ENCODE data around the gene NUCB1.
A peak's percentile ranks its signal among the peaks of the same experiment; 100 is the strongest.
"Not testable (repeated sequence)": the region's sequence is repeated elsewhere in the genome, so short reads cannot be mapped to it uniquely, and the experiment has no call there.

Gene NUCB1

DNA sequence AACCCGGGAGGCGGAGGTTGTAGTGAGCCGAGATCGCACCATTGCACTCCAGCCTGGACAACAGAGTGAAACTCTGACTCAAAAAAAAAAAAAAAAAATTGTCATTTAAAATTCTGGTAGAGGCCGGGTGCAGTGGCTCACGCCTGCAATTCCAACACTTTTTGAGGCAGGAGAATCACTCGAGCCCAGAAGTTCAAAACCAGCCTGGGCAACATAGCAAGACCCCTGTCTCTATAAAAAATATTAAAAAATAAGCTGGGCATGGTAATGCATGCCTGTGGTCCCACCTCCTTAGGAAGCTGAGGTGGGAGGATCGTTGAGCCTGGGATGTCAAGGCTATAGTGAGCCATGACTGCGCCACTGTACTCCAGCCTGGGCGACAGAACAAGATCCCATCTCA lies 6.2 kb downstream of the NUCB1 start:
- no peak for DNase-seq

DNA sequence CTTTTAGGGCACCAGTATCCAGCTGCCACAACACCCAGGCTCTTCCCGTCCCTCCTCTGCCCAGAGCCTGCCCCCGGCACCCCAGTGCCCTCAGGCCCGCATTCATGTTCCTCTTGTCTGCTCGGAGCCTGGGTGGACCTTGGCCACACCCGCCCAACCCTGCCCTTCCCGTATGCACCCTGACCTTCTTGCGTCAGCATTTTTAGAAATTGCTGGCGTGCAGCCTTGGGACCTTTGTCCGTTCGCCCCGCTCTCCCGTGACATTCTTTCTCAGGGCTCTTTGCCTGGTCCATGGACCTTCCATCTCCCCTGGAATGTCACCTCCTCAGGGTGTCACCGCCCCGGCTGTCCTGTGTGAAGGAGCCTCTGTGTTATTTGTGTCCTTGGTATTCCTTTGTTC lies 7.6 kb downstream of the NUCB1 start:
- no peak for DNase-seq

DNA sequence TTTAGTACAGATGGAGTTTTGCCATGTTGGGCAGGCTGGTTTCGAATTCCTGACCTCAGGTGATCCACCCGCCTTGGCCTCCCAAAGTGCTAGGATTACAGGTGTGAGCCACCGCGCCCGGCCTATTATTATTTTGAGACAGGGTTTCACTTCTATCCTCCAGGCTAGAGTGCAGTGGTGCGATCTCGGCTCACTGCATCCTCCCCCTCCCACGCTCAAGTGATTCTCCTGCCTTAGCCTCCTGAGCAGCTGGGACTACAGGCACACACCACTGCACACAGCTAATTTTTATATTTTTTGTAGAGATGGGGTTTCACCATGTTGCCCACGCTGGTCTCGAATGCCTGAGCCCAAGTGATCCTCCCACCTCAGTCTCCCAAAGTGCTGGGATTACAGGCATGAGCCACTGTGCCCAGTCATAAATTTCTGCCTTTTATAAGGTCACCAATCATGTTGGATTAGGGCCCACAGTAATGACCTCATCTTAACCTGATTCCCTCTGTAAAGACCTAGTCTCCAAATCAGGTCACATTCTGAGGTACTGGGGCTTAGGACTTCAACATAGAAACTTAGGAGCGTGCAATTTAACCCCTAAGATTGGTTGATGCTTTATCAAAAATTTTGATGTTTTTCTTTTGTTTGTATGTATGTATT lies 9.4 kb downstream of the NUCB1 start:
- not testable (repeated sequence) for DNase-seq

DNA sequence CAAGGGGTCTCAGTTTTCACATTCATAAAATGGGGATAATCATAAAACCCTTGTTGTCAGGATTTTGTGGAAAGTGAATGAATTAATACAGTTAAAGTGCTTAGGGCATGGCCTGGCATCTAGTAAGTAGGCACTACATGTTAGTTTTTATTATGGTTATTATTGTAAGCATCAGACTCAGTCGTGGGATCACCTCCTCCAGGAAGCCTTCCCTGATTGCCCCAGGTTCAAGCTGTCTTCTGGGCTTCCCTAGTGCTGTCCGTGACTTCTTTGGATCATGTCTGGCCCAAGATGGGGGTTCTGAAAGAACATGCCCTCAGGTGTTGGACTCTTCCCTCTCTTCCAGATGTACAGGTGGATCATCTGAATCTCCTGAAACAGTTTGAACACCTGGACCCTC lies 10.7 kb downstream of the NUCB1 start:
- DNase-seq, result no peak

DNA sequence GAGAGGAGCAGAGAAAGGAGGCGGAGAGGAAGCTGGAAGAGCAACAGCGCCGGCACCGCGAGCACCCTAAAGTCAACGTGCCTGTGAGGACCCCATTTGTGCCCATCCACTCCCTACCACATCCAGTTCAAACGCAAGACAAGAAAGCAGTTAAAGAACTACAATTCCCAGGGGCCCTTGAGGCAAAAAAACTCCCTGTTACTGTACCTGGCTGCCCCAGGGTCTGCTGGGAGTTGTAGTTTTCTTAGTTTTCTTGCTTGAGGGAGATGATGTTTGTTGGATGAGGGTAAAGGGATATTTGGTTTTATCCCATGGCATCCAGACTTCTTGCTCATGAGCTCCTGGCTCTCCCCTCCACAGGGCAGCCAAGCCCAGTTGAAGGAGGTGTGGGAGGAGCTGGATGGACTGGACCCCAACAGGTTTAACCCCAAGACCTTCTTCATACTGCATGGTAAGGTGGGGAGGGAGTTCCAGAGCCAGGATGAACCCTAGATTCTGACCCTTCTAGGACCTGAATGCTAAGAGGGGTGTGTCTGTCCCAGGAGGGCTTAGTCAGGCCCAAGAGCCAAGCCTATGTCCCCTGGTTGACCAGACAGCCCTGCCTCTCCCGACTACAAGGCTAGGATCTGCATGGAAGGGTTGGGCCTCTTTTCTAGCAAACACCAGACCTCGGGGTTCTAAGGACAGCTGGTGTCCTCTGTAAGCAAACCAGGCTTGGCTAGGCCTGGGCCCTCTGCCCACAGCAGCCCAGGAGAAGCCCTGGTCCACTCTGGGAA lies 13.2 kb downstream of the NUCB1 start:
- no peak for DNase-seq

DNA sequence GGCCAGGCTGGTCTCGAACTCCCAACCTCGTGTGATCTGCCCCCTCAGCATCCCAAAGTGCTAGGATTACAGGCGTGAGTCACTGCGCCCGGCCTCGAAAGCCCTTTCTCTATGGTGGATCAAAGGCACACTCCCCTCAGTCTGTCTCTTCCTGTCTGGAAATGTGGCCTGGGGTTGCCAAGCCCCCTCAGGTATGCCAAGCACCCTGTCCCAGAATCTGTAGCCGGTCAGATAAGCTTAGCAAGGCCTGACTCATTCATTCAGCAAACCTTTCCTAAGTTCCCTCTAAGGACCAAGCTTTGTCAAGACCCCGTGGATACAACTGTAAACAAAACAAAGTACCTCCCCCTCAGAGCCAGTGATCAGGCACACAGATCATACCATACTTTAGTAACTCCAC lies 14.1 kb downstream of the NUCB1 start:
- no peak for DNase-seq

DNA sequence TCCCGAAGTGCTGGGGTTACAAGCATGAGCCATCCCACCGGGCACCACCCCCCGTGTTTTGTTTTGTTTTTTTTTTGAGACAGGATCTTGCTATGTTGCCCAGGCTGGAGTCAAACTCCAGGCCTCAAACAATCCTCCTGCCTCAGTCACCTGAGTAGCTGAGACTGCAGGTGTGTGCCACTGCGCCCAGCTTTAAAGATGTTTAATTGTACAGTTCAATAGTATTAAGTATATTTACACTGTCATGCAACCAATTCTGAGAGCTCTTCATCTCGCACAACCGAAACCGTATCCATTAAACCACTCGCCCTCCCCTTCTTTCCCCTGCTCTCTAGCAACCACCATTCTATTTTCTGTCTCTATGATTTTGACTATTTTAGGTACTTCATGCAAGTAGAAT lies 15.6 kb downstream of the NUCB1 start:
- DNase-seq, result no peak

DNA sequence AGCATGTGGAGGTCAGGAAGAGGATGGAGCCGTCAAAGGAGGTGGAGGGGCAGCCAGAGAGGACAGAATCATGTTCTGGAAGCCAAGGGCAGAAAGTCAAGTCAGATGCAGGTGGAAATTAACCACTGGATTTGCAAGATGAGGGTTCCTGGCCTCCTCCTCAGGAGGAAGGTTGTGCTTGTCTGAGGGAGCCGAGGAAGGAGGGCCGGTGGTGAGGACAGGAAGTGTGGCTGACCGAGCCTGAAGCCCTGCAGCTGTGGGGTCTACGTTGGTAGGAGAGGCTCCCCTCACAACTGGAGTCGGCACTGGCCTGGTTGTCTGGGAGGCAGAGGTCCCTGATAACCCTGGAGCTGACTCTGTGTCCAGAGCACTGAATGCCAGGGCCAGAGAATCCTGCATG lies 18.0 kb downstream of the NUCB1 start:
- no peak for DNase-seq

DNA sequence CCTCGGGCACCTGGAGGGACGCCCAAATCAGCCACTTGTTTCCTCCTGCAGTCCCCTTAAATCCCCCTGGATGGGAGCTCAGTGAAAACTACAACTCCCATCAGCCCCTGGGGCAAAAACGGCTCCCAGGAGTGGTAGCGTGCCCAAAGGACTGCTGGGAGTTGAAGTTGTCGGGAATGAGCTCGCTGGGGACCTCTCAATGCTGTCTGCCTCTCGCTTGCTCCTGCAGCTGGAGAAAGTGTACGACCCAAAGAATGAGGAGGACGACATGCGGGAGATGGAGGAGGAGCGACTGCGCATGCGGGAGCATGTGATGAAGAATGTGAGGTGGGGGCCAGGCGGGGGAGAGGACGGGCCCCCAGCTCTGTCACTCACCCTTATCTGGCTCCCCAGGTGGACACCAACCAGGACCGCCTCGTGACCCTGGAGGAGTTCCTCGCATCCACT lies 18.7 kb downstream of the NUCB1 start:
- no peak for DNase-seq

DNA sequence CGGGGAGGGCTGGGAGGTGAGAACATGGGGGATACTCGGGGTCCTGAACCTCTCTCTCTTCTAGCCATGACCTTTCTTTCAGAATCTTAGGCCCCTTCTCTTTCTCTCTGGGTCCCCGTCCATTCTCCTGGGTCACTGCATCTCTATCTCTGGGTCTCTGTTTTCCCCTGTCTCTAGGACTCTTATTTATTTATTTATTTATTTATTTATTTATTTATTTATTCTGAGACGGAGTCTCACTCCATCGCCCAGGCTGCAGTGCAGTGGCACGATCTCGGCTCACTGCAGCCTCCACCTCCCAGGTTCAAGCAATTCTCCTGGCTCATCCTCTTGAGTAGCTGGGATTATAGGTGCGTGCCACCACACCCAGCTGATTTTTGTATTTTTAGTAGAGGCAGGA lies 19.2 kb downstream of the NUCB1 start:
- DNase-seq, result not testable (repeated sequence)

DNA sequence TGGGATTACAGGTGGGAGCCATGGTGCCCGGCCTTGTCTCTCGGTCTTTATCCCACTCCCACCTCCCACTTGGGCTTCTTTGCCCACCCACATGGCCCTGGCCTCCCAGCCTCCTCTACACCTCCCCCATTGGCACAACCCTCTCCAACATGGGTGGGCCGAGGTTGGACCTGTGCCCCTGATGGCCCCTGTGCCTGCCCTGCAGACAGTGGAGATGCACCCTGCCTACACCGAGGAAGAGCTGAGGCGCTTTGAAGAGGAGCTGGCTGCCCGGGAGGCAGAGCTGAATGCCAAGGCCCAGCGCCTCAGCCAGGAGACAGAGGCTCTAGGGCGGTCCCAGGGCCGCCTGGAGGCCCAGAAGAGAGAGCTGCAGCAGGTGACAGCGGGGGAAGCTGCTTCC lies 20.8 kb downstream of the NUCB1 start:
- DNase-seq, result no peak

DNA sequence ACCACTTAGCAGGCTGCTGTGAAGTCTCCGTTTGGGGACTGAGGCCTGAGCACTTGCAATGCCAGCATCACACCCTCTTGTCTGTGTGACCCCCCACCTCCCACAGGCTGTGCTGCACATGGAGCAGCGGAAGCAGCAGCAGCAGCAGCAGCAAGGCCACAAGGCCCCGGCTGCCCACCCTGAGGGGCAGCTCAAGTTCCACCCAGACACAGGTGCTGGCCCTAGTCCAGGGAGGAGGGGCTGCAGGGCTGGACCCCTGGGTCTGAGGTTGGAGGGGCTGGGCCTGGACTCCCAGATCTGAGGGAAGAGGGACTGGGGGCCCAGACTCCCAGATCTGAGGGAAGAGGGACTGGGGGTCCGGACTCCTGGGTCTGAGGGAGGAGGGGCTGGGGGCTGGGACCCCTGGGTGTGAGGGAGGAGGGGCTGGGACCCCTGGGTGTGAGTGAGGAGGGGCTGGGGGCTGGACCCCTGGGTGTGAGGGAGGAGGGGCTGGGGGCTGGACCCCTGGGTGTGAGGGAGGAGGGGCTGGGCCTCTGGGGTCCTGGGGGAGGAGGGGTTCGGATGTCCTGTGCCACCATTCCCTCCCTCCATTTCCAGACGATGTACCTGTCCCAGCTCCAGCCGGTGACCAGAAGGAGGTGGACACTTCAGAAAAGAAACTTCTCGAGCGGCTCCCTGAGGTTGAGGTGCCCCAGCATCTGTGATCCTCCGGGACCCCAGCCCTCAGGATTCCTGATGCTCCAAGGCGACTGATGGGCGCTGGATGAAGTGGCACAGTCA lies 21.8 kb downstream of the NUCB1 start:
- DNase-seq, result no peak

DNA sequence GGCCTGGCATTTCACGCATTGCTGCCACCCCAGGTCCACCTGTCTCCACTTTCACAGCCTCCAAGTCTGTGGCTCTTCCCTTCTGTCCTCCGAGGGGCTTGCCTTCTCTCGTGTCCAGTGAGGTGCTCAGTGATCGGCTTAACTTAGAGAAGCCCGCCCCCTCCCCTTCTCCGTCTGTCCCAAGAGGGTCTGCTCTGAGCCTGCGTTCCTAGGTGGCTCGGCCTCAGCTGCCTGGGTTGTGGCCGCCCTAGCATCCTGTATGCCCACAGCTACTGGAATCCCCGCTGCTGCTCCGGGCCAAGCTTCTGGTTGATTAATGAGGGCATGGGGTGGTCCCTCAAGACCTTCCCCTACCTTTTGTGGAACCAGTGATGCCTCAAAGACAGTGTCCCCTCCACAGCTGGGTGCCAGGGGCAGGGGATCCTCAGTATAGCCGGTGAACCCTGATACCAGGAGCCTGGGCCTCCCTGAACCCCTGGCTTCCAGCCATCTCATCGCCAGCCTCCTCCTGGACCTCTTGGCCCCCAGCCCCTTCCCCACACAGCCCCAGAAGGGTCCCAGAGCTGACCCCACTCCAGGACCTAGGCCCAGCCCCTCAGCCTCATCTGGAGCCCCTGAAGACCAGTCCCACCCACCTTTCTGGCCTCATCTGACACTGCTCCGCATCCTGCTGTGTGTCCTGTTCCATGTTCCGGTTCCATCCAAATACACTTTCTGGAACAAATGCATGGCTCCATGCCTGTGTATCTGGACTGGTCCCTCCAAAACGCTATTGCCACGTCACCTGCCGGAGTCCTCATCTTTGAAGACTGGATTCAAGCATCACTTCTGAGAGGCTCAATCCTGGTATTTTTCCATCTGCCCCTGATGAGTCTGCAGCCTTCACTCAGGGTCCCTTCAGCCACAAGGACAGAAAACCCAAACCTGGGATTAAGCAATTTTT lies 22.7 kb downstream of the NUCB1 start:
- no peak for DNase-seq

DNA sequence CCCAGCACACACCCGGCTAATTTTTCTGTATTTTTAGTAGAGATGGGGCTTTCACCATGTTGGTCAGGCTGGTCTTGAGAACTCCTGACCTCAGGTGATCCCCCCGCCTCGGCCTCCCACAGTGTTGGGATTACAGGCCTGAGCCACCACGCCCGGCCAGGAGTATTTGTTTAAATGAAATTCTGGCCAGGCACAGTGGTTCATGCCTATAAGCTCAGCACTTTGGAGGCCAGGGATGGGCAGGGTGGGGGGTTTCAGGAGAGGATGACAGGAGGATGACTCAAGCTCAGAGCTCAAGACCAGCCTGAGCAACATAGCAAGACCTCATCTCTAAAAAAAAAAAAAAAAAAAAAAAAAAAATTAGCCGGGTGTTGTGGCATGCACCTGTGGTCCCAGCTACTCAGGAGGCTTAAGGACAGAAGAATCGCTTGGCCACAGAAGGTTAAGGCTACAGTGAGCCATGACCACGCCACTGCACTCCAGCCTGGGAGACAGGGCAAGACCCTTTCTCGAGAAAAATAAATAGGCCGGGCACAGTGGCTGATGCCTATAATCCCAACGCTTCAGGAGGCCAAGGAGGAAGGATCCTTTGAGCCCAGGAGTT lies 25.2 kb downstream of the NUCB1 start:
- no peak for DNase-seq

DNA sequence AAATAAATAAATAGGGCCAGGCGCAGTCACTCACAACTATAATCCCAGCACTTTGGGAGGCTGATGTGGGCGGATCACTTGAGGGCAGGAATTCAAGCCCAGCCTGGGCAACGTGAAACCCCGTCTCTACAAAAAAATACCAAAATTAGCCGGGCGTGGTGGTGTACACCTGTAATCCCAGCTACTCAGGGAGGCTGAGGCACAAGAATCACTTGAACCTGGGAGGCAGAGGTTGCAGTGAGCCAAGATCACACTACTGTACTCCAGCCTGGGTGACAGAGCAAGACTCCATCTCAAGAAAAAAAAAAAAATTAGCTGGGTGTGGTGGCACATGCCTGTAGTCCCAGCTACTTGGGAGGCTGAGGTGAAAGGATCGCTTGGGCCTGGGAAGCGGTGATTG lies 25.8 kb downstream of the NUCB1 start:
- DNase-seq, result not testable (repeated sequence)

DNA sequence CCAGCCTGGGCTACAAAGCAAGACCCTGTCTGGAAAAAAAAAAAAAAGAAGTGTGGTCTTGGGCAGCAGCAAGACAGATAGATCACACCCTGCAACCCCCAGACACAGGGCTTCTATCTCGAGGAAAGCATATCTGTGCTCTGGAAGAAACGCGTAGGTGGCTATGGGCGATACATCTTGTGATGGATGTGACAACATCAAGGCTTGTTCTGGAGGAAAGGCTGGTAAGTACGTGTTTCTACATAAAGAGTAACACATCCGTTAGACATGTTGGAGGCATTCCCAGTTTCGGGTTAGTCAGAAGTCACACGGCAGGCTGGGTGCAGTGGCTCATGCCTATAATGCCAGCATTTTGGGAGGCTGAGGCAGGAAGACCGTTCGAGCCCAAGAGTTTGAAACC lies 26.8 kb downstream of the NUCB1 start:
- DNase-seq, result no peak

DNA sequence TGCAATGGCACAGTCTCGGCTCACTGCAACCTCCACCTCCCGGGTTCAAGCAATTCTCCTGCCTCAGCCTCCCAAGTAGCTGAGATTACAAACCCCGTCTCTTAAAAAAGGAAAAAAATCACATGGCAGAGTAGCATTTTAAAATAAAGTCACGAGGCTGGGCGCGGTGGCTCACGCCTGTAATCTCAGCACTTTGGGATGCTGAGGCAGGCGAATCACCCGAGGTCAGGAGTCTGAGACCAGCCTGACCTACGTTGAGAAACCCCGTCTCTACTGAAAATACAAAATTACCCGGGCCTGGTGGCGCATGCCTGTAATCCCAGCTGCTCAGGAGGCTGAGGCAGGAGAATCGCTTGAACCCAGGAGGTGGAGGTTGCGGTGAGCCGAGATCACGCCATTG lies 27.6 kb downstream of the NUCB1 start:
- not testable (repeated sequence) for DNase-seq

DNA sequence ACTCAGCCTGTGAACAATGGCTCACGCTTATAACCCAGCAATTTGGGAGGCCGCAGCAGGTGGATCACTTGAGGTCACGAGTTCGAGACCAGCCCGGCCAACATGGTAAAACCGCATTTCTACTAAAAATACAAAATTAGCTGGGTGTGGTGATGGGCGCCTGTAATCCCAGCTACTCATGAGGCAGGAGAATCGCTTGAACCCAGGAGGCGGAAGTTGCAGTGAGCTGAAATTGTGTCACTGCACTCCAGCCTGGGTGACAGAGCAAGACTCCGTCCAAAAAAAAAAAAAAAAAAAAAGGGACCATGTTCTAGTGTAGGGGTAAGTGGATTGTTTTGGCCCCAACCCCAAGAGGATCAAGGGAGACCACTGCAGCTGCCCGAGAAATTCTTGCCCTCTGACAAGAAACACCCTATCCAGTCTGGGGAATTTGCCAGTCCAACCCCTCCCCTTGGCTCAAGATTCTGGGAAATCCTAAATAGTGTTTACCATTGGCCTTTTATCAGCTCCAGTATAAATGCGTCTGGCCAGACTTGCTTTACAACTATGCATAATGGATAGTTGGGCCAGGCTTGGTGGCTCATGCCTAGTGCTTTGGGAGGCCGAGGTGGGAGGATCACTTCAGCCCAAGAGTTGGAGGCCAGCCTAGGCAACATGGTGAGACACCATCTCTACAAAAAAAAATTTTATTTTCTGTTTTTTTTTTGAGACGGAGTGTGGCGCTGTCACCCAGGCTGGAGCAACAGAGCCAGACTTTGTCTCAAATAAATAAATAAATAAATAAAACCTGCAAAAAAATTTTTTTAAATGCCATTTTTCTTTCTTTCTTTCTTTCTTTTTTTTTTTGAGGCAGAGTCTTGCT lies 28.3 kb downstream of the NUCB1 start:
- DNase-seq, result no peak

DNA sequence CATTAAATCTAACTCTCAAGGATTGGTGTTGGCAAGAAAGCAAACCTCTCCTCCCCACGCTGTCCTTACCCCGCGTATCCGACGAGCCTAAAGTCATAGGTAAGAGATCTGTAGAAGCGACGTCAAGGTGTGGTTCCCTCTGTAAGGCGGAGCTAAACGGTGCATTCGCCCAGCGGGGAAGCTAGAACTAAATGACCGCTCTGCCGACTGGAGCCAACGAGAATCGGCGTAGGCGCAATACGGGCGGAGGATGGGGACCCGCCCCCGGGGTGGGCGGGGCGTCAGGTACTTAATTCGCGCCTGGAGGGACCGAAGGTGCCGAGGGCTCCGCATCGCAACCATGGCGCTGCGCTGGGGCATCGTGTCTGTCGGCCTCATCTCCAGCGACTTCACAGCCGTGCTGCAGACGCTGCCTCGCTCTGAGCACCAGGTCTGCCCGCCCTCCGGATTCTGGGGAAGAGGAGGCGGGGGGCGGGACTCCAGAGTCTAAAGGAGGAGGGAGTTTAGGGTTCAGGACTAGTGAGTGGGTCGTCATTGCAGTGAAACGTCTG lies 33.3 kb downstream of the NUCB1 start, which contains the start of gene DHDH:
Gene DHDH (plus strand): TSS at position 318 of the 551 bp plus-strand sequence. CDS start 23 bp downstream, at position 341.
- DNase-seq, result peak; percentile 69

DNA sequence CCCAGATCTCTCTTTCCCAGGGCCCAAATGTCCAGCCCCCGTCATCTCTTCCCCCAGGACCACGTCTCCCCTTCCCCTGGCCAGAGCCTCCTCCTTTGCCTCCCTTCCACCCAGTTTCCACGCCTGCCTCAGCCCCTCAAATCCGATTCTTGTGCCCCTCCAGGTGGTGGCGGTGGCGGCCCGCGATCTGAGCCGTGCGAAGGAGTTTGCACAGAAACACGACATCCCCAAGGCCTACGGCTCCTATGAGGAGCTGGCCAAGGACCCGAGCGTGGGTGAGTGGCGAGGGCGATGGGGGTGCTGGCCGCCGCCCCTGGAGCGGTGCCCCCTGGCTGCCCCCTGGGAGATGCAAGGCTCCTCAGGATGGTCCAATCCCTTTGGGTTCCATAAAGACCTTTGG lies 34.7 kb downstream of the NUCB1 start:
- no peak for DNase-seq

DNA sequence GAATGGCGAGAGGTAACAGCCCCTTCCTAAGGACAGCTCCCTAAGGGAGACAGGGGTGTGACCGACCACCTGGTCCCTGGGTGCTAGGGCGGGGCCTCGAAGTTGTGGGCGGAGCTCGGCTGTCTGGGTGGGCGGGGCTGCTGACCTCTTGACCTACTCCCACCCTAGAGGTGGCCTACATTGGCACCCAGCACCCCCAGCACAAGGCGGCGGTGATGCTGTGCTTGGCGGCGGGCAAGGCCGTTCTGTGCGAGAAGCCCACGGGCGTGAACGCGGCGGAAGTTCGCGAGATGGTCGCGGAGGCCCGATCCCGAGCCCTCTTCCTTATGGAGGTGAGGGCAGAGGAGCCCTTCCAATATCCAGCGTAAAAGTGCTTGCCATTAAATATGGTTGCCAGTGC lies 35.8 kb downstream of the NUCB1 start:
- DNase-seq, result no peak
